ENCODE measurements around the gene PRRT4.

PRRT4 gene

DNA sequence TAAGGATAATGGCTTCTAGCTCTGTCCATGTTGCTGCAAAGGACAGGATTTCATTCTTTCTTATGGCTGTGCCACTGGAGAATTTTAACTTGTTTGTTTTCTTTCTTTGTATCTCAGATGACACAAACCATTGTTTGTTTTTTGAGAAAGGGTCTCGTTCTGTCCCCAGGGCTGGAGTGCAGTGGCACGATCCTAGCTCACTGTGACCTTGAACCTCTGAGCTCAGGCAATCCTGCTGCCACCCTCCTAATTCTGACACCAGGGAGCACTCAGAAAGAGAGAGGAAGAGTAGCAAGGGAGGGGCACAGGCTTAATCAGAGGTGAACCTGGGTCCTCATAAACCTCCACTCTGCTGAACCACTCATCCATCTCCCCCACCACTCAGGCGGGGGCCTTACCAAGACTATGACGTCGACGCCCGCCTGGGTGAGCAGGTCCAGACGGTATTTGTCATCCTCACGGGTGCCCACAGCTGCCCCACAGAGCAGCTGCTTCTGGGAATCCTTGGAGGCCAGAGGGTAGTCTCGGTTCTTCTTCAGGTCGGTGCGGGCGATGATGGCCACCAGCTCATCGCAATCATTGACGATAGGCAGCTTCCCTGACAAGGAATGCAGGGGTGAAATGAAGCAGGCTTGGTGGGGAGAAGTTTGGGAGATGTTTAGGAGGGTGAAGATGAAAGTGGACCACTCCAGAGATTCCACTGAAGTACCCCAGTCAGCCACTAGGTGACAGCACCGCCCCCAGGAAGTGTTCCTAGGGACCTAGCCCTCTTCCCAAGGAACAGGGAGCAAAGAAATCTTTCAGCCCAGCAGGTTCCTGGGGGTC is 36.7 kb upstream of the PRRT4 start:
- no peaks in the 10 kb centered on the region for H3K27me3 ChIP-seq (replicated peaks; ENCODE audit: control insufficient read depth, insufficient read depth, low read length)
- TF ChIP-seq, protein P1, sequence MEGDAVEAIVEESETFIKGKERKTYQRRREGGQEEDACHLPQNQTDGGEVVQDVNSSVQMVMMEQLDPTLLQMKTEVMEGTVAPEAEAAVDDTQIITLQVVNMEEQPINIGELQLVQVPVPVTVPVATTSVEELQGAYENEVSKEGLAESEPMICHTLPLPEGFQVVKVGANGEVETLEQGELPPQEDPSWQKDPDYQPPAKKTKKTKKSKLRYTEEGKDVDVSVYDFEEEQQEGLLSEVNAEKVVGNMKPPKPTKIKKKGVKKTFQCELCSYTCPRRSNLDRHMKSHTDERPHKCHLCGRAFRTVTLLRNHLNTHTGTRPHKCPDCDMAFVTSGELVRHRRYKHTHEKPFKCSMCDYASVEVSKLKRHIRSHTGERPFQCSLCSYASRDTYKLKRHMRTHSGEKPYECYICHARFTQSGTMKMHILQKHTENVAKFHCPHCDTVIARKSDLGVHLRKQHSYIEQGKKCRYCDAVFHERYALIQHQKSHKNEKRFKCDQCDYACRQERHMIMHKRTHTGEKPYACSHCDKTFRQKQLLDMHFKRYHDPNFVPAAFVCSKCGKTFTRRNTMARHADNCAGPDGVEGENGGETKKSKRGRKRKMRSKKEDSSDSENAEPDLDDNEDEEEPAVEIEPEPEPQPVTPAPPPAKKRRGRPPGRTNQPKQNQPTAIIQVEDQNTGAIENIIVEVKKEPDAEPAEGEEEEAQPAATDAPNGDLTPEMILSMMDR (IDR thresholded peaks at IDR 0.05; ENCODE audit: insufficient read depth, low read length, poor library complexity, severe bottlenecking): peak; percentile 96
- no peak for DNase-seq (ENCODE audit: extremely low read depth, insufficient read length)
- H3K4me3 ChIP-seq (replicated peaks; ENCODE audit: low read depth, low read length): no peak overlapping the region
- peaks cover 23% of the 10 kb centered on the region for H3K36me3 ChIP-seq (ENCODE audit: control insufficient read depth, insufficient read depth, low read length)

DNA sequence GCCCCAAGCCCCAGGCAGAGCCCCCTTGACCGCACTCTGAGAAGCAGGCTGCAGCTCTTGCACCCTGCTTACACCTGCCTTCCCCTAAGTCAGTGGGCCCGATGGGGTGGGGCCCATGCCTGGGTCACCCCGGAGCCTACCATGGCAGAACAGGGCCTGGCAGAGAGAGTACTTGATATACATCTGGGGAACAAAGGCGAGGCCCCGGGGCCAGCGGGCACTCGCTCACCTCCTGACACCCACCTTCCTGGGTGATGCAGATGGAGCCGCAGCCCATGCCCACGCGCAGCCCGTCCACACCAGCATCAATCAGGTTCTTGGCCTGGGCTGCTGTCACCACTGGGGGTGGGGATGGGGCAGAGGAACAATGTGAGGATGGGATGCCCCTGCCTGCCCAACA is 34.9 kb upstream of the PRRT4 start:
- TF ChIP-seq, protein P1 (IDR thresholded peaks at IDR 0.05; ENCODE audit: insufficient read depth, low read length, poor library complexity, severe bottlenecking): no peak
- H3K27me3 ChIP-seq (replicated peaks; ENCODE audit: control insufficient read depth, insufficient read depth, low read length): no peaks in the 10 kb centered on the region
- DNase-seq (ENCODE audit: extremely low read depth, insufficient read length): no peak
- peaks cover 26% of the 10 kb centered on the region for H3K36me3 ChIP-seq (ENCODE audit: control insufficient read depth, insufficient read depth, low read length)
- H3K4me3 ChIP-seq (replicated peaks; ENCODE audit: low read depth, low read length): no peak overlapping the region

DNA sequence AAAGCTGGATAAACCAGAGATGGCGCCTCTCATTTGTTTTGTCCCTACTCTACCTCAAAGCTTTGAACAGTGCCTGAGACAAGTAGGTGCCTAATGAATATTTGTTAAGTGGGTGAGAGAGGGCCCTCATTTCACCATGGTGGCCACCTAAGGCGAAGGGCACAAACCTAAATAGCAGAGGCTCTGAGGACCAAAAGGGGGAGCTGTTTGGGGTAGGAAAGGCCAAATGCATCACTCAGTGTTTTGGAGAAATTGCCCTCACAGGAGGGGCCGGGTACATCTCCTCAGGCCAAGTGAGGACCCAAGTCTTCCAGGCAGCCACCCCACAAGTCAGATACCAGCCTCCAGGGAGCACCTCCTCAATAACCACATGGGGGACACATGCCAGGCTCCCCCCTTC is 34.3 kb upstream of the PRRT4 start:
- Histone ChIP-seq H3K36me3 (ENCODE audit: control insufficient read depth, insufficient read depth, low read length) (peaks cover 24% of the 10 kb centered on the region), H3K27me3 (replicated peaks; ENCODE audit: control insufficient read depth, insufficient read depth, low read length) (no peaks in the 10 kb centered on the region), H3K4me3 (replicated peaks; ENCODE audit: low read depth, low read length) (no peak overlapping the region)
- TF ChIP-seq, protein P1 (IDR thresholded peaks at IDR 0.05; ENCODE audit: insufficient read depth, low read length, poor library complexity, severe bottlenecking): peak; percentile 22
- no peak for DNase-seq (ENCODE audit: extremely low read depth, insufficient read length)

DNA sequence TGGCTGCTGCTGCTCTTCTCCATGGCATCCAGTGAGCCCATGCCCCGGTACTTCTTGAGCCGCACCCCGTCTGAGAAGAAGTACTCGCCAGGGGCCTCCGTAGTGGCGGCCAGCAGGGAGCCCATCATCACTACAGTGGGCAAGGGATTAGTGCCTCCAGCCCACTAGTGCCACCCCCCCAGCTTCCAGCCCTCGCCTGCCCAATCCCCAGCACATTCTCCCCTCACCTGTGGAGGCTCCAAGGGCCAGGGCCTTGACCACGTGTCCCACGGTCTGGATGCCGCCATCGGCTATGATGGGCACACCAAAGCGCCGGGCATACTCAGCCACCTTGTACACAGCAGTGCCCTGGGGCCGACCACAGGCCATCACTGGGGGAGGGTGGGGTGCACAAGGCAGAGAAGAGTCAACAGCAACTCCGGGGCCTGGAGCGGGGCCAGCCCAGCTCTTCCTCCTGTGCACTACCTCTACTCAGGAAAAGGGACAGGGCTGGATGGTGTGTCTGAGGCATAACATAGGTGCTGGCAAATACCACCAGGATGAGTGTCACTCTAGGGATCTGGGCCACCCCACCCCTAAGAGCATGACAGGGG is 33.5 kb upstream of the PRRT4 start:
- Histone ChIP-seq H3K36me3 (ENCODE audit: control insufficient read depth, insufficient read depth, low read length) (peaks cover 18% of the 10 kb centered on the region), H3K4me3 (replicated peaks; ENCODE audit: low read depth, low read length) (no peak overlapping the region), H3K27me3 (replicated peaks; ENCODE audit: control insufficient read depth, insufficient read depth, low read length) (no peaks in the 10 kb centered on the region)
- DNase-seq (ENCODE audit: extremely low read depth, insufficient read length): no peak
- TF ChIP-seq, protein P1 (IDR thresholded peaks at IDR 0.05; ENCODE audit: insufficient read depth, low read length, poor library complexity, severe bottlenecking): no peak

DNA sequence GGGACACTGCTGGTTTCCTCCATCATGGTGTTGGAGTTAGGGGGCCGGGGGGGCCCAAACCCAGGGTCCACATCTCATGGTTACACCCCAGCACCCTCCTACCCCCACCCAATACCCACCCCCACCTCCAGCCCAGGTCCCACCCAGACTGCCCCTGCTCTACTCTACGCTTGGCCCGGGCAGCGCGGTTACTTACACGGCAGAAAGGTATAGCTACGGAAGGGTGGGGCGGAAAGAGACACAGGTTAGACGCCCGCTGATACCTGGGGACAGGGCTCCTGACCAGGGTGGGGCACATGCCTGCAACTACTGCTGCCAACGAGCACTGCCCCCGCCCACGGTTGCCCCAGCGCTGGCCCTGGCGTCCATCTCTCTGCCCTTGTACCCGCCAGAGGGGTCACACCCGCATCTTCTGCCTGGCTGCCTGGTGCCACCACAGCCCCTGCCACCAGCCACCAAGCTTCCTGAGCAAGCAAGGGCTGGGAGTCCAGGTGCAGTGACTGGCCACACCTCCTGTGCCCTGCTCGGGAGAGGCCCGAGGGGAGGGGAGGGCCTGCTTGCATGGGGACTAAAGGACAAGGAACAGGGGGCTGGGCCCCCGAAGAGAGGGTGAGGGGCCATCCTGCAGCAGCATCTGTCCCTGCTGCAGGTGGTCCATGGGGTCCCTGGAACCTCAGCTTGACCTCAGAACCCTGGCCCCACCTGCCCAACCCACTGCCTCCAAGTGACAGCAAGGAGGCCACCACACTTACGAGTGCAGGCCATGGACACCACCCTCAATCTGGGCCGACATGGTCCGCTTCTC is 32.2 kb upstream of the PRRT4 start:
- Histone ChIP-seq H3K36me3 (ENCODE audit: control insufficient read depth, insufficient read depth, low read length) (peaks cover 18% of the 10 kb centered on the region), H3K4me3 (replicated peaks; ENCODE audit: low read depth, low read length) (no peak overlapping the region), H3K27me3 (replicated peaks; ENCODE audit: control insufficient read depth, insufficient read depth, low read length) (no peaks in the 10 kb centered on the region)
- DNase-seq (ENCODE audit: extremely low read depth, insufficient read length): no peak
- TF ChIP-seq, protein P1 (IDR thresholded peaks at IDR 0.05; ENCODE audit: insufficient read depth, low read length, poor library complexity, severe bottlenecking): no peak

All from GM06990 (cell line).